Measurements from ENCODE around the gene ZMIZ1. TPM values are rescaled to one million over a fixed set of nuclear protein-coding genes. Genes with fewer than 3 reads are reported as not detected.

Gene ZMIZ1
- total RNA-seq, 1 donor from 2014 or later: 84.7 TPM

DNA sequence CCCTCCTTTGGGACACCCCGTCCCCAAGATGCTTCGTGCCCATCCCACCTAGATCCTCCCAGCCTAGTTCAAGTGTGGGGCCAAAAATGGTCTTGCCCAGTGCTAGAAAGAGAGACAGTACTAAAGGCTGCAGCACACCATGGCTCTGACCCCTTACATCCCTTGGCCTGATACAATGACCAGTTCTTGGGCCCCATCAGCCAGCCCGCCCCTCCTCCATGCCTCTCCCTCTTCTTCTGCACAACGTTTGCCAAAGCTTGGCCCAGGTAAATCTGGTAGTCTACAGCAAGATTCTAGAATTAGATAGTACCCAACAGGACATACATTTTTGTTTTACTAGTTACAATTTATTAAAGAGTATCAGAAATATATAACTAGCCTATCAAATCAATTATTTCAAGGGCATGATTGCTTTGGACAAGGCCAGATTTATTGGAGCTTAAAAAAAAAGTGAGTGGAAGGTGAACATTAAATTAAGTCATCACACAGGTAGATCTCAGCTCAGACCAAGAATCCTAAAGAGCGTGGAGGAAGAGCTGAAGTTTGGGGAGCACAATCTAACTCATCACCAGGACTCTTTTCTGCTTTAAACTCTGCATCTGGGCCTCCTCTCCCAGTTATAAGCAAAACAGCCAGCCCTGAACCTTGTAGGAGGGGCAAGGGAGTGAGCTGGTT is 69.8 kb downstream of the ZMIZ1 start:
- intact Hi-C loops (cut with DNase I): no loop called here
- peaks cover 71% of the 10 kb centered on the region for H3K4me1 ChIP-seq
- TF ChIP-seq CTCF (IDR thresholded peaks at IDR 0.05): no peak

DNA sequence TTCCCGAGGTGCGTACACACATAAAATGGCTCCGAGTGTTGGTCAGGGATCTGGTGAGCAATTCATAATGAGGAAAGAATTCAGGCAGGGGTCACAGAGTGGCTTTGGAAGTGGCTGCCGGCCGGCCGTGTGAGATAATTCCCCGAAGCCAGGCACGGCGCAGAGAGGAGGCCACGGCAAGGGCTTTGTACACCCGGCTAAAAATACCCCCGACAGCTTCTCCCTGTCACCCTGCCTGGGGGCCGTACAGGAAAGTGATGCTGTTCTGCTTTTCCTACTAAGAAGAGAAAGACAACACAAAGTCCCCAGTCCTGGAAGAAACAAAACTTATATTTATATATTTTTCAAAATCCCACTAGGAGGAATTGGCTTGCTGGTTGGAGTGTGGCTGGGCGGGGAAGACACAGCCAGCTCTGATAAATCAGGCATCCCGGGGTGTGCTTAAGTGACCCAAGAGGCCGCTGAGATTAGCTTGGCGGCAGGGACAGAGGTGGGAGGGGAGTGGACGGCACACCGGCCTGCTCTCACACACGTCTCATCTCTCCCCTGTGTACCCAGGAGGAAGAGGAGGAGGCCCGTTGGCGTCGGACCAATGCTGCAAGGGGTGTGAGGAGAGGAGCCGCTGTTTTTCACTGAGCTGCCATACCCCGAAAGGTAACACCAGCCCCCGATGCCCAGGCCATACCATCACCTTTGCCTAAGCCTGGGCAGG is 70.5 kb downstream of the ZMIZ1 start:
- peak overlapping the region; percentile 64 for H3K27ac ChIP-seq
- ATAC-seq (peak; percentile 59), DNase-seq (no peak)
- no peaks in the 10 kb centered on the region for H3K9me3 ChIP-seq
- H3K27me3 ChIP-seq: no peaks in the 10 kb centered on the region
- H3K36me3 ChIP-seq: peaks cover 14% of the 10 kb centered on the region
- H3K4me3 ChIP-seq: no peak overlapping the region
- intact Hi-C loops (cut with DNase I): no loop called here
- peaks cover 76% of the 10 kb centered on the region for H3K4me1 ChIP-seq
- TF ChIP-seq CTCF (IDR thresholded peaks at IDR 0.05): no peak

More for the DNA sequence above, 69.8 kb downstream of the ZMIZ1 start:
- DNase-seq (no peak), ATAC-seq (no peak)
- no peaks in the 10 kb centered on the region for H3K27me3 ChIP-seq
- peak overlapping the region; percentile 64 for H3K27ac ChIP-seq
- peaks cover 14% of the 10 kb centered on the region for H3K36me3 ChIP-seq
- no peaks in the 10 kb centered on the region for H3K9me3 ChIP-seq
- H3K4me3 ChIP-seq: no peak overlapping the region

DNA sequence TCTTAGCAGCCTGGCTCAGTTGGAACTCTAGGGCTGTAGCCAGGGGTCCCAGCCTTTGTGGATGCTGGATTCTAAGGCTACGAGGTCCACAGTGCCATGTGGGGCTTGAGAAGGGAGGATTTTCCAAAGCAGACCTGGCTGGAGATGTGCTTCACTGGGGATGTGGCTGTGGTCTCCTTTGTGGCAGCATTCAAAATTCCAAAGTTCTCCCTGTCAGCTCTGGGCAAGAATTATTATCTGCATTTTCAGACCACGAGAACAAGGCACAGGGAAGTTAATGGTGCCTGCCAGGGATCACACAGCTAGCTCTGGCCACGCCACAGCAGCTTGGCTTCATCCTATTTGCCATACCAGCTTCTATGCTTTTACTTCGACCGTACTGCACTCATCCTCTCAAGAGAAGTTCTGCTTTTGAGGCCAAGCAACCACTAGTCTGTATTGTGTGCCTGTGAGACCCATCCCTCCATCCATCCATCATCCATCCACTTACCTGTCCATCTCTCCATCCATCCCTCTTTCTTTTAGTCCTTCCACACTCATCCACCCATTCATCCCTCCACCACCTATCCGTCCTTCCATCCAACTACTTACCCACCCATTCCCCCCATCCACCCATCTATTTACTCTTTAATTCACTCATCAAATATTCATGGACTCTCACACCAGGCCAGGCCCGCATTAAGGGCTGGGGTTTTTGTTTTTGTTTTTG is 71.5 kb downstream of the ZMIZ1 start:
- Histone ChIP-seq H3K4me3 (no peak overlapping the region), H3K4me1 (peaks cover 80% of the 10 kb centered on the region), H3K9me3 (no peaks in the 10 kb centered on the region), H3K27ac (peak overlapping the region; percentile 64), H3K36me3 (peaks cover 14% of the 10 kb centered on the region), H3K27me3 (no peaks in the 10 kb centered on the region)
- ATAC-seq: no peak
- TF ChIP-seq CTCF (IDR thresholded peaks at IDR 0.05): no peak
- no peak for DNase-seq
- intact Hi-C loops (cut with DNase I): no loop called here

GRCh38 chr10:79140855-79141254 is 72.1 kb downstream of the ZMIZ1 start:
- Histone ChIP-seq H3K9me3 (no peaks in the 10 kb centered on the region), H3K36me3 (peaks cover 14% of the 10 kb centered on the region), H3K27ac (no peak overlapping the region), H3K27me3 (no peaks in the 10 kb centered on the region), H3K4me3 (no peak overlapping the region), H3K4me1 (peaks cover 83% of the 10 kb centered on the region)
- no peak for DNase-seq
- TF ChIP-seq CTCF (IDR thresholded peaks at IDR 0.05): no peak
- intact Hi-C loops (cut with DNase I): no loop called here
- ATAC-seq: no peak

GRCh38 chr10:79142064-79142491 is 73.3 kb downstream of the ZMIZ1 start:
- no peak for DNase-seq
- Histone ChIP-seq H3K27ac (peak overlapping the region; percentile 51), H3K36me3 (peaks cover 14% of the 10 kb centered on the region), H3K4me3 (no peak overlapping the region), H3K9me3 (no peaks in the 10 kb centered on the region), H3K4me1 (peaks cover 83% of the 10 kb centered on the region), H3K27me3 (no peaks in the 10 kb centered on the region)
- ATAC-seq: no peak
- TF ChIP-seq CTCF (IDR thresholded peaks at IDR 0.05): no peak
- intact Hi-C loops (cut with DNase I): no loop called here
